HCT116 (cell line): Measurements from ENCODE around the gene FSTL4.

Experiments
- POLR2A ChIP-seq: IDR thresholded peaks from 2 replicates; pipeline ENCODE4 v1.7.0; 2011; ENCODE audit warnings: borderline replicate concordance; ENCODE audit not compliant: insufficient read depth, insufficient read length; ENCODE audit errors: extremely low read depth
- SRF ChIP-seq: IDR thresholded peaks from 2 replicates; pipeline ENCODE4 v1.6.1; 2012; ENCODE audit warnings: low read depth
- TF ChIP-seq, protein P1 (sequence below): IDR thresholded peaks from 2 replicates; pipeline ENCODE4 v1.6.1; 2012; ENCODE audit warnings: low read depth

DNA sequence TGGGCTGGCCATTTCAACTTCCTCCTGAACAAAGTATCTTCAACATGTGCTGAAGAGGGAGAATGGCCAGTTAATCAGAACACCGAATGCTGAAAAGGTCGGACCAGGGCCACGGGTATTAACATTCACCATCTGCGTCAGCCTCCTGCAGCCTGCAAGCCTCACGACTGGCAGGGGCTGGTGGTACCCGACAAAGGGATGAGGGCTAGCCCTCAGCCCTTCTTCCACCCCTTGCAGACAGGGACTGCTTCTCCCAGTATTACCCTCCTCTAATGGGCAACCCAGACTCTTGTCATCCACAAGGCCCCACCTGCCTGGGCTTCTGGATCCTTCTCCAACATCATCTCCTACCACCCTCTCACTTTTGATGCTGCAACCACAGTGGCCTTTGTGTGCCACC is 246.6 kb downstream of the FSTL4 start:
- TF ChIP-seq SRF (no peak), POLR2A (no peak)
- TF ChIP-seq, protein P1, sequence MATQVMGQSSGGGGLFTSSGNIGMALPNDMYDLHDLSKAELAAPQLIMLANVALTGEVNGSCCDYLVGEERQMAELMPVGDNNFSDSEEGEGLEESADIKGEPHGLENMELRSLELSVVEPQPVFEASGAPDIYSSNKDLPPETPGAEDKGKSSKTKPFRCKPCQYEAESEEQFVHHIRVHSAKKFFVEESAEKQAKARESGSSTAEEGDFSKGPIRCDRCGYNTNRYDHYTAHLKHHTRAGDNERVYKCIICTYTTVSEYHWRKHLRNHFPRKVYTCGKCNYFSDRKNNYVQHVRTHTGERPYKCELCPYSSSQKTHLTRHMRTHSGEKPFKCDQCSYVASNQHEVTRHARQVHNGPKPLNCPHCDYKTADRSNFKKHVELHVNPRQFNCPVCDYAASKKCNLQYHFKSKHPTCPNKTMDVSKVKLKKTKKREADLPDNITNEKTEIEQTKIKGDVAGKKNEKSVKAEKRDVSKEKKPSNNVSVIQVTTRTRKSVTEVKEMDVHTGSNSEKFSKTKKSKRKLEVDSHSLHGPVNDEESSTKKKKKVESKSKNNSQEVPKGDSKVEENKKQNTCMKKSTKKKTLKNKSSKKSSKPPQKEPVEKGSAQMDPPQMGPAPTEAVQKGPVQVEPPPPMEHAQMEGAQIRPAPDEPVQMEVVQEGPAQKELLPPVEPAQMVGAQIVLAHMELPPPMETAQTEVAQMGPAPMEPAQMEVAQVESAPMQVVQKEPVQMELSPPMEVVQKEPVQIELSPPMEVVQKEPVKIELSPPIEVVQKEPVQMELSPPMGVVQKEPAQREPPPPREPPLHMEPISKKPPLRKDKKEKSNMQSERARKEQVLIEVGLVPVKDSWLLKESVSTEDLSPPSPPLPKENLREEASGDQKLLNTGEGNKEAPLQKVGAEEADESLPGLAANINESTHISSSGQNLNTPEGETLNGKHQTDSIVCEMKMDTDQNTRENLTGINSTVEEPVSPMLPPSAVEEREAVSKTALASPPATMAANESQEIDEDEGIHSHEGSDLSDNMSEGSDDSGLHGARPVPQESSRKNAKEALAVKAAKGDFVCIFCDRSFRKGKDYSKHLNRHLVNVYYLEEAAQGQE: no peak
